Gastrocnemius medialis (tissue), 4 donors: ENCODE results near the gene ACOT12.
A peak's percentile ranks its signal among the peaks of the same experiment; 100 is the strongest.

ENCODE experiments used
- CTCF ChIP-seq, 5 experiments: fragments of 450-650 bp in 3 of 5; fragments of 200-600 bp in 2 of 5; sonication (generic) in 2 of 5; IDR thresholded peaks in 4 of 5; conservative IDR thresholded peaks in 1 of 5; 1 replicate in 4 of 5; 2 replicates in 1 of 5; pipeline ENCODE4 v1.5.1; 2016 to 2019; ENCODE audit warnings: antibody characterized with exemption in 5 of 5, mild to moderate bottlenecking in 3 of 5, moderate library complexity in 3 of 5
- POLR2A ChIP-seq, 2 donors: fragments of 450-650 bp; IDR thresholded peaks; one replicate each; pipeline ENCODE4 v1.6.1; 2017; ENCODE audit warnings: antibody characterized with exemption in 2 of 2, mild to moderate bottlenecking in 2 of 2, moderate library complexity in 2 of 2

GRCh38 chr5:81425569-81425968, 31.6 kb upstream of the ACOT12 start:
- TF ChIP-seq CTCF (IDR thresholded peaks at IDR 0.05 in 4 of 5, conservative IDR thresholded peaks at IDR 0.05 in 1 of 5): peak; percentile 47 to 73 (median 62)
- TF ChIP-seq POLR2A (IDR thresholded peaks at IDR 0.05): no peak
